ENCODE results near the gene ZDHHC3.

- TF ChIP-seq CTCF (IDR thresholded peaks at IDR 0.05): no peak
- no peak for TF ChIP-seq EZH2phosphoT487 (IDR thresholded peaks at IDR 0.05)
- no peak for TF ChIP-seq EZH2 (IDR thresholded peaks at IDR 0.05)
Observed at GRCh38 chr3:45003859-45004258, 27.9 kb upstream of the ZDHHC3 start.

All from neural progenitor cell (in vitro differentiated cells).